GM21528 (cell line): ENCODE measurements around the gene GHITM.
A peak's percentile ranks its signal among the peaks of the same experiment; 100 is the strongest.
"Not testable (repeated sequence)": the region's sequence is repeated elsewhere in the genome, so short reads cannot be mapped to it uniquely, and the experiment has no call there.

ENCODE experiments used
- ATAC-seq: cut with Tn5 transposase; IDR thresholded peaks from one replicate; pipeline ENCODE4 v1.9.1; 2021; ENCODE audit warnings: mild to moderate bottlenecking, moderate library complexity; ENCODE audit not compliant: unreplicated experiment, low FRiP score

GHITM gene, protein sequence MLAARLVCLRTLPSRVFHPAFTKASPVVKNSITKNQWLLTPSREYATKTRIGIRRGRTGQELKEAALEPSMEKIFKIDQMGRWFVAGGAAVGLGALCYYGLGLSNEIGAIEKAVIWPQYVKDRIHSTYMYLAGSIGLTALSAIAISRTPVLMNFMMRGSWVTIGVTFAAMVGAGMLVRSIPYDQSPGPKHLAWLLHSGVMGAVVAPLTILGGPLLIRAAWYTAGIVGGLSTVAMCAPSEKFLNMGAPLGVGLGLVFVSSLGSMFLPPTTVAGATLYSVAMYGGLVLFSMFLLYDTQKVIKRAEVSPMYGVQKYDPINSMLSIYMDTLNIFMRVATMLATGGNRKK

DNA sequence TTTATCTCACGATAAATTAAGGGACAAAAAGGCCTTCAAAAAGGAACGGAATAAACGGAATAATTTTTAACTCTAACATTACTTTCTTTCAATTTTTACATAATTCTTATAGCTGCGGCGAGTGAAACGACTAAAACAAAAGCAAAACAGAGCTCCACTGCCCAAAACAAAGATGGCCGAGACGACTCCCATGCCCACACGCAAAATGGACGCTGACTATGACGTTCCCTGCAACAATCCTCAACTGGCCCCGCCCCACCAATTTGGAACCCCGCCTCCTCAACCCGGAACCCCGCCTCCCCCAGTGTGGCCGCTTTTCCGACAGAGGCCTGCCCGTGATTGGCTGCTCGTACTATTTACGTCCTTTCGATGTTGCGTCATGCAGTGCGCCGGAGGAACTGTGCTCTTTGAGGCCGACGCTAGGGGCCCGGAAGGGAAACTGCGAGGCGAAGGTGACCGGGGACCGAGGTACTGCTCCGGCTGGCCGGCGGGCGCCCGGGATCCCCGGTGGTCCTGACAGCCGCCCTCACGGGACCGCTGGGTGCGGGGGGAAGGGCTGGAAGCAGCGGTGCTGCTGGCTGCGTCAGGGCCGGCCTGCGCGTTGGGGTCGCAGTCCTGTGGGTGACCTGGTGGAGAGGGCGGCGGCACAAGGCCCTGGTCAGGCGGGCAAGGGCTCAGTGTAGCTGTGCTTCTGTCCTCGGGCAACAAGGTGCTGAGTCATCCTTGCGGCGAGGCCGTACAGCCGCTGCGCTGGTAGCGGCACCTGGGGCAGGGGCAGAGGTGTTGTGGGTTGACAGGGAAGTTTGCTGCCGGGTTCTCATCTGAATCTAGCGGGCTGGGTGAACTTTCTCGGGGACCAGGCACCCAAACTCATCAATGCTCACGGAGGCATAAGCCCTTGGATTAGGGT is at the start of gene GHITM:
Gene GHITM, plus strand, starts transcription at position 384 of the 910 bp plus-strand sequence. CDS start 1,992 bp downstream, outside the sequence.
- peak; percentile 99 for ATAC-seq

DNA sequence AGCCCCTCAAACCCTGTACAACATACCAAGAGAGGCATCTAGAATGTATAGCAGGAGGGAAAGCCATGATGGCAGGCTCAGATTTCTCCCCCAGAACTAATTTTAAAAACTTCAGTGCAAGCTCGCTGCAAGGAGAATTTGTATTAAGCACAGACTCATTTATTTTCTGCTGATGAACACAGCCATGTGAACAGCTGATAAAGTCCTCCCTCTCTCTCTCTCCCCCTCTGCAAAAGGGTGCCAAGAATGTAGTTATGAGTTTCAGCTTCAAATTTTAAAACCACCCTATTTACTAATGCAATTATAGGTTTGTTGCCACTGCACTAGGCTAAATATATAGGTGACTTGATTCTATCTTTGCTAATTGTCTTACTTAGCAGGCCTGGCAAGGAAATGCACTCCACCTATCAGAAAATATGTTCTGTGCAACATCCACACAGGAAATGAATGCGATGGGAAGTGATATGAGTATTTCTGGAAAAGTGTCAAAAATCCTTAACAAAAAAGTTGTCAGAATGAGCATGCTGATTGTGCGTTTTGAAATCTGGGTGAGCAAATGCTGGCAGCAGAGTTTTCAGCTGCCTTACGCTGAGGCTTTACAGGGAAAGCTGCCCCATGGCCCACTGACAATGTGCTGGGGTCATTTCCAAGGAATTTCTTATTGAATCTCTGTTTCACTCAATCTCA is 43.4 kb upstream of the GHITM start:
- ATAC-seq = no peak

DNA sequence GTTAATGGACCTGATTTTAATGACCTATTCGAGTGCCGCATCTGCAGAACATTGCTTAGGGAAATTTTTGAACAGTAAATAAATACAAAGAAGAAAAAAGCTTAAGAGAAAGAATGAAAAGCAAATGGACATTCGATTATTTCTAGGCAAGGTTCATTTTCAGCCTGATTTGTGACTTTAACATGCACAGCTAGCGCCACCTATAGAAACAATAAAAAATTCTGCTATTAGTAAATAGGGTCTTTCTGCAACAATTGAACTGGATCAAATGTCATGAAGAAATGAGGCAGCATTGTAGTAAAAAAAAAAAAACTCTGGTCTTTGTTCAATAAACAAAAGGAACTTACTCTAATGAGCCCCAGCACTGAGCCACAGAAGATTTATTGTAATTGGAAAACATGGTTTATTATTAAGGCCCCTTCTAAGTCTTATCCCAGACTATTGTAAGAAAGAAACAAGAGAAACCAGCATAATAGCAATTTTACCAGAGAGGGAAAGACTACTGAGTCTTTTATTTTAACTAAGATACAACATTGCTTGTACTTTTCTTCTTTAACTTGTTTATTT is 41.4 kb upstream of the GHITM start:
- ATAC-seq = no peak

DNA sequence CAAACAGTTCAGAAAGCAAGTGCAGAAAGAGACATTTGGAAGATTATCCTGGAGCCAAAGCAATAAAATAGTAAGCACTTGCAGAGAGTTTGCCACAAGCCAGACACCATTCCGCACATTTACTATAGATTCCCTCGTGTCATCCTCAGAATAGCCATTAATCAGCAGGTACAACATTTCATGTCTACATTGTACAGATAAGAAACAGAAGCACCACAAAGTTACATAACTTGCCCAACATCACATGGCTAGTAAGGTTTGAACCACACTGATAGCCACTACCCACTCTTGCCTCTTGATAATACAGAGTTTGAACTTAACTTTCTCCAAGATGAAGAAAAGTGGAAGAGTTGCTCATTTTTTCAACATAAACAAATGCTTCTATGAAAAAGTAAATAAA is 40.6 kb upstream of the GHITM start:
- ATAC-seq = no peak

DNA sequence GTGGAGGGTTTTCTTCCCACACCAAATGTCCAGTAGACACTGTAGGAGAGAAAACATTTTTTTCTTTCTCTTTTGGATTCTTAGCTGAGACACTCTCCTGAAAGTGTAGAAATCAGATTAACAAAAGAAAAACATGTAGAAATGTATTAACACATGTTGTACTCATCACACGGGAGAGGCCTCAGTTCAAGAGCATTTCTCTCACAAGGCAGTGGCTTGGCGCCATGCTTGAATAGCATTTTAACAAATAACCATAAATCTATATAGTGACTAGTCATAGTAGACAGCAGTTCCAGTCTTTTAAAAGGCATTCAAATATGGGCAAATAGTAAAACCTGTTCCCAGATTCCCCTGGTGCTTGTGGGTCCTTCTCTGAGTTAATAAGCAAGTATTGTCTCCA is 38.3 kb upstream of the GHITM start:
- ATAC-seq = no peak

DNA sequence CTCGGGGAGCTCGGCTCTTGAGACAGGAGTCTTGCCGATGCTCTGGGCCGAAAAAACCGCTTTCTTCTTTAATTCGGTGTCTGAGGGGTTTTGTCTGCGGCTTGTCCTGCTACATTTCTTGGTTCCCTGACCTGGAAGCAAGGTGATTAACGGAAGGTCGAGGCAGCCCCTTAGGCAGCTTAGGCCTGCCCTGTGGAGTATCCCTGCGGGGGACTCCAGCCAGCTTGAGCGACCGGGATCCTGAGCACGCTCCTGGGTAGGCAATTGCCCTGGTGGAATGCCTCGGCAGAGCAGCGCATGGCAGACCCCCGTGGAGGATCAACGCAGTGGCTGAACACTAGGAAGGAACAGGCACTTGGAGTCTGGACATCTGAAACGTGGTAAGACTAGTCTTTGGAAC is 30.5 kb upstream of the GHITM start:
- no peak for ATAC-seq

DNA sequence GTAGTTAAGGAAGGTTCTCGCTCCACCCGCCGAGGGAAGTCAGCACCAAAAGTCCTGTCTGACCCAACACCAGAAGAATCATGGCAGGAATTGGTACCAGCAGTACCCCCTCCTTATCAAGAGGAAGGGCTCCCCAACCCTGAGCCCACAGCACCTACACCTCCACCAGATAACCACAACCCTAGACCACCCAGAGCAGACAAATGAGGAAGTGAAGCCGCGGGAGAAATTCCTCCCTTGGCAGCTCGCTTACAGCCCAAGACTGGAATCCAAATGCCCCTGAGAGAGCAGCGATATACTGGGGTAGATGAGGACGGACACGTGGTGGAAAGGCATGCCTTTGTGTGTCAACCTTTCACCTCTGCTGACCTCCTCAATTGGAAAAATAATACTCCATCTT is 29.5 kb upstream of the GHITM start:
- ATAC-seq = not testable (repeated sequence)

DNA sequence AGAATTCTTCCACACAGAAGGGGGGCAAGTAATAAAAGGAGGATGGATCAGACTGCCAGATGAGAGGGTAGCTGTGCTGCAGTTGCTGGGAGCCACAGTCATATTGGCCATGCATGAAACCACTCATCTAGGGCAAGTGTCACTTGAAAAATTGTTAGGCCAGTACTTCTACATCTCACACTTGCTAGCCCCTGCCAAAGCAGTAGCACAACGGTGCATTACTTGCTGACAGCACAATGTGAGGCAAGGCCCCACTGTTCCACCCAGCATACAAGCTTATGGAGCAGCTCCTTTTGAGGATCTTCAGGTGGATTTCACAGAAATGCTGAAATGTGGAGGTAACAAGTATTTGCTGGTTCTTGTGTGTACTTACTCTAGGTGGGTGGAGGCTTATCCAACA is 25.8 kb upstream of the GHITM start:
- ATAC-seq = not testable (repeated sequence)

DNA sequence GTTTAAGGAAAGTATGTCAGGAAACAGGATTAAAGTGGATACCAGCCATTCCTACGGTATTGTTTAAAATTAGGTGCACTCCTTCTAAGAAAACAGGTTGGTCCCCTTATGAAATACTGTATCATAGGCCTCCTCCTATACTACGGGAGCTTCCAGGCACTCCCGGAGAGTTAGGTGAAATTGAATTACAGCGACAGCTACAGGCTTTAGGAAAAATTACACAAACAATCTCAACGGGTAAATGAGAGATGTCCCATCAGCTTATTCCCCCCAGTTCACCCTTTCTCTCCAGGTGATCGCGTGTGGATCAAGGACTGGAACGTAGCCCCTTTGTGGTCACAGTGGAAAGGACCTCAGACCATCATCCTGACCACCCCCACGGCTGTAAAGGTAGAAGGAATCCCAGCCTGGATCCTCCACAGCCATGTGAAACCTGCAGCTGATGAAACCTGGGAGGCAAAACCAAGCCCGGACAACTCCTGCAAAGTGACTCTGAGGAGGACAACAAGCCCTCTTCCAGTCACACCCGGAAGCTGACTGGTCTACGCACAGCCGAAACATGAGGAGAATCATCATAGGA is 25.1 kb upstream of the GHITM start:
- no peak for ATAC-seq

DNA sequence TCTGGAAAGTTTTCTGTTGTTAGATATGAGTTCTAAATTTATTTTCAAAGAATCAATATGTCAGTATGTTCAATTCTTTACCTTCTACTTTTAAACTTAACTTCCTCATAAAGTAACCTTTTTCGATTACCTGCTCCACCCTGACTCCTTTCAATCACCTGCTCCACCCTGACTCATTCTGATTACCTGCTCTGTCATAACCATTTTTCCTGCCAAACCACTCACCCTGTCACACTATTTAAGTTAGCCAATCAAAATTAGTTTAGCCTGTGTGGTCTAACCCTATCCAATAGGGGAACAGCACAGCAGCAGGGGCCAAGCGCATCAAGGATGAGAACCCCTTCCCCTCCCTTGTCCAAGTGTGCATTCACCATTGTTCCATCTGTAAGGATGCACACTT is 22.1 kb upstream of the GHITM start:
- ATAC-seq = not testable (repeated sequence)

DNA sequence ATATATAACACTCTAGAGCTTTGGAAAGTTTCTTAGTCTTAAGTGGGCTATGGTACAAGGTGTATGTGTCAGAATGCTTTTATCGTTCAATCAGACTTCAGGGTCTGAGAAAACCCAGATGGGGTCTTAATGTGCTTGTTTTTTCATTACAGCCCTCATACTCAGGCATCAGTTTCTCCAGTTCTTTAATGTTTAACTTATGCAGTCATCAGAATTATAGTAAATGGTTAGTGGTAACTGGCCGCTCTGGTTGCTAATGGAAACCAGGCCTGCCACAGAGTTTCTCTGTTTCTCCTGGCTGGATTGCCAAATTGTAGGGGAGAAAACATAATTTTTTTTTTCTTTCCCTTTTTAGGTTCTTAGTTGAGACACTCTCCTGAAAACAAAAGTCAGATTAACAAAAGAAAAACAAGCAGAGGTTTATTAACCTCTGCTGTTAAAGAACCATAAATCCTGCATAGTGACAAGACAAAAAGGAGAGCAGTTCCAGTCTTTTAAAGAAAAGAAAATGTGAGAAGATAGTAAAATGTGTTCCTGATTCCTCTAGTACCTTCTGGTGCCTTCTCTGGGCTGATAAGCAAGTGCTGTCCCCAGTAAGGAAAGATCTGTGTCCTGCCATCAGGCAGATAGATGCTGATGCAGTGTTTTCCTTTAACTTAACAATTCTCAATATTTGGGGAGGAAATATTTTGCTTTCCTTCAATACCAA is 21.5 kb upstream of the GHITM start:
- no peak for ATAC-seq

DNA sequence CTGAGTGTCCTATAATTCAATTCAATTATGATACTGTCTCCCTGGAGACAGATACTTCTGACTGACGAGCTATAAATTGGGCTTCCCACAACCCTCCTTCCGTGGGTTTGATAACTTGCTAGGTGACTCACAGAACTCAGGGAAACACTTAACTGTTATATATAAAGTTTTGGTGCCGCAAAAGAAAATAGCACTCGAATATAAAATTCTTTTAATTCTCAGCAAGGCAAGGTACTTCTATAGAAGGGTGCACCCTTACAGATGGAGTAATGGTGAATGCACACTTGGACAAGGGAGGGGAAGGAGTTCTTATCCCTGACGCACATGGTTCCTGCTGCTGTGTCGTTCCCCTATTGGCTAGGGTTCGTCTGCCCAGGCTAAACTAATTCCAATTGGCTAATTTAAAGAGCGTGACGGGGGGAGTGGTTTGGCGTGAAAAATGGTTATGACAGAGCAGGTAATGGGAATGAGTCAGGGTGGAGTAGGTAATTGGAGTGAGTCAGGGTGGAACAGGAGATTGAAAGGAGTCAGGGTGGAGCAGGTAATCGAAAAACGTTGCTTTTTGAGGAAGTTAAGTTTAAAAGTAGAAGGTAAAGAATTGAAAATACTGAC is 20.8 kb upstream of the GHITM start:
- ATAC-seq = no peak

DNA sequence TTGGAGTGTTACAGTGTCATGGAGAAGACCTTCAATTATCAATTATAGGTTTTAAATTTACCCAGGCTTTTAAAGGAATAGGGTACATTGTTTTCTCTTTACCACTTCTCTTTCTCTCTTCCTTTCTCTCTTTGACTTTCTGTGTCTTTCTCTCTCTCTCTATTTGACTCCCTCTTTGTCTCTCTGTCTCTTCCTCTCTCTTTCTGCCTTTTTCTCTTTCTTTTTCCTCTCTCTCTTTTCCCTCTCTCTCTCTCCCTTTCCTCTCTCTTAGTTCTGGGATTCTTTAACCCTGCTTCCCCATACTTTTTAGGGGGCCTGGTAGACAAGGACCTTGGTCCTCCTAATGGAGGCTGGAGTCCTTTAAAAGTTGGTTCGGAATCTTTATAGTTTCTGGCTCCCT is 15.9 kb upstream of the GHITM start:
- no peak for ATAC-seq

DNA sequence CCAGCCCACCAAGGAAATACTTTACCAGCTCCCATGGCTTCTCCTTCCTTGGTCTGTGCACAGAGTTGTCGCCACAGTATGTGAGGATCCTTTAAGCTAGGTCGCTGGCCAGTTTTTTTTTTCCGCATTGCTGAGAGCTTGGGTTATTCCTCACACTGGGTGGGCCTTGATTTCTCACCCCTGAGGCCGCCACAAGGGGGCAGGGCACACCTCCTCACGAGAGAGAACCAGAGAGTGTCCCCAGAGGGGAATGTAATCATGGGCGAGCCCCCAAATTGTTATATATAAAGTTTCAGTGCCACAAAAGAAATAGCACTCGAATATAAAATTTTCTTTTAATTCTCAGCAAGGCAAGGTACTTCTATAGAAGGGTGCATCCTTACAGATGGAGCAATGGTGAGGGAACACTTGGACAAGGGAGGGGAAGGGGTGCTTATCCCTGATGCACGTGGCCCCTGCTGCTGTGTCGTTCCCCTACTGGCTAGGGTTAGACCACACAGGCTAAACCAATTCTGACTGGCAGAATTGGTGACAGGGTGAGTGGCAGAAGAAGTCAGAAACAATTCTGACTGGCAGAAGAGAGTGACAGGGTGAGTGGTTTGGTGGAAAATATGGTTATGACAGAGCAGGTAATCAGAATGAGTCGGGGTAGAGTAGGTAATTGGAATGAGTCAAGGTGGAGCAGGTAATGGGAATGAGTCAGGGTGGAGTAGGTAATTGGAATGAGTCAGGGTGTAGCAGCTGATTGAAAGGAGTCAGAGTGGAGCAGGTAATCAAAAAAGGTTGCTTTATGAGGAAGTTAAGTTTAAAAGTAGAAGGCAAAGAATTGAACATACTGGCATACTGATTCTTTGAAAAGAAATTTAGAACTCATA is 13.2 kb upstream of the GHITM start:
- ATAC-seq = not testable (repeated sequence)

DNA sequence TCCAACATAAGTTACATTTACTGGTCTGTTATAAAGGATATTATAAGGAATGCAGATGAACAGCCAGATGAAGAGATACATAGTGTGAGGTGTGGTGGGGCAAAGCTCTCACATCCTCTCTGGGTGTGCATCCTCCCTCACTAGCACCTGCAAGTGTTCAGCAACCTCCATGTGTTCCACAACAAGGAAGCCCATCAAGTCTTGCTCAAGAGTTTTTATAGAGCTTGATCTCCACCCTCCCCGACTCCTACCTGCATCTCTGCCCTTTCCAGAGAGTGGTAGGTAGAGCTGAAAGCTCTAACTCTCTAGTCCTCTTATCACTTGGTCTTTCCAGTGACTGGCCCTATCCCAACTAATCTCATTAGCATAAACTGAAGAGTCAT is 12.5 kb upstream of the GHITM start:
- ATAC-seq = no peak

DNA sequence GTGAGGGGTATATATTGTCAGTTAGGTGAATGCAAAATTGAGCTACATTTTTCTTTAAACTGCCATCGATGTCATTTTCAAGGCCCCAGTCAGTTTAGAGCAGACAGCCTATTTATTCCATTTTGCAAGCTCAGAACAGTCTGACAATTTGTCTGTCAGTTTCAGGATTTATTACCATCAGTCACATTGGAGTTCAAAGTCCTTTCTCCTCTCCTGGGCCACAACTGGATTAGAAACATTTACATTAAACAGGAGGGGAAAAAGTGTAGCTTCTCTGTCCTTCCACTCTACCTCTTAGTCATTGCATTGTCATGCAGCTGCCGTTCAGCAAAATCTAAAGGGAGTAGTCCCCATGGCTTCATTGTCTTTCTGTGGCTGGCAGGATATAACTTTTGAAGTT is 3.5 kb upstream of the GHITM start:
- ATAC-seq = no peak

DNA sequence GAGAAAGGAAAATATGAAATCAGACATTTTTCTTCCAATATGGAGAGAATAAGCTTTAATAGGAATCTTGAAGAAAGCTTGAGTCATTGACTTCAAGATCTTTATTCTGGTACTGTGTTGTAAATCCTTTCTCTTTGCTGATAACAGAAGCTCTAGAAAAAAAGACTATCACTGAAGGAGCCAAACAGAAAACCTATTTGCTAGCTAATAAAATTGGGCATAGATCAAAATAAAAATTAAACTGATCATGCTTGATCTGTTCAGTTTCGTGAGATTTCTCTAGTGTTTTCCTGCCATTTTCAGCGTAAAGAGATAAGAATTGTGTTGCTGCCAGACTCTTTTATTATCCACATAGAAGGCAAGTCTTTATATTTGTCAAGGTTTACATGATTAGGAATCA is 1.5 kb upstream of the GHITM start:
- ATAC-seq = no peak

DNA sequence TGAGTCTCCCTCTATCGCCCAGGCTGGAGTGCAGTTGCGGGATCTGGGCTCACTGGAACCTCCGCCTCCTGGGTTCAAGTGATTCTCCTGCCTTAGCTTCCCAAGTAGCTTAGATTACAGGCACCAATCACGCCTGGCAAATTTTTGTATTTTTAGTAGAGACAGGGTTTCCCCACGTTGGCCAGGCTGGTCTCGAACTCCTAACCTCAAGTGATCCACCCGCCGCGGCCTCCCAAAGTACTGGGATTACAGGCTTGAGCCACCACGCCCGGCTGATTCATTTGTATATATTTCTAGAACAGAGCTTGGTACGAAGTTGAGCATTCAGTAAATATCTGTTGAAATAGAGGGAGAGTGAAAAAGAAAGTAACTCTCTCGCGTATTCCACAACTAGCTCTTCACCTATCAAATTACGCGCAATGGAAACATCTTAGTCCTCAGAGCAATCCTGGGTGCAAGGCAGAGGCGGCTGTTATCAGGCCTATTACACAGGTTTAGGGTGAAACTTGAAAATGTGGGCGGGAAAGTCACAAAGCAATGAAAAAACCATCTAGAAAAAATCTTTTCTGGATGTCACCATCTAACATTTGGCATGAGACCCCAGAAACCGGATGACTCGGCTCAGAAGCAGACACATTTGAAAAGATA is 707 bp upstream of the GHITM start:
- peak; percentile 1 for ATAC-seq
